Peyer's patch (tissue), 4 donors: ENCODE results near the gene NUDCD2. TPM values are rescaled to one million over a fixed set of nuclear protein-coding genes. Genes with fewer than 3 reads are reported as not detected.
"Not testable (repeated sequence)": the region's sequence is repeated elsewhere in the genome, so short reads cannot be mapped to it uniquely, and the experiment has no call there.

Experiments
- DNase-seq, 3 donors: peaks; one replicate each; pipeline ENCODE4 v3.0.0-alpha.2; 2017 to 2019
- H3K27ac ChIP-seq, 4 donors: fragments of 200-600 bp; sonication (generic); one replicate each; pipeline ENCODE4 v1.5.1; 2016 to 2019
- H3K27me3 ChIP-seq, 2 donors: fragments of 200-600 bp; sonication (generic); one replicate each; pipeline ENCODE4 v1.5.1; 2019
- H3K36me3 ChIP-seq, 3 donors: fragments of 200-600 bp; sonication (generic); one replicate each; pipeline ENCODE4 v1.5.1; 2016 to 2019
- H3K4me1 ChIP-seq, 4 donors: fragments of 200-600 bp; sonication (generic); one replicate each; pipeline ENCODE4 v1.5.1; 2016 to 2019
- H3K4me3 ChIP-seq, 4 donors: fragments of 200-600 bp; sonication (generic); 1 replicate in 3 of 4; 2 replicates in 1 of 4; pipeline ENCODE4 v1.5.1; 2016 to 2019; ENCODE audit warnings: mild to moderate bottlenecking in 1 of 4
- H3K9me3 ChIP-seq, 4 donors: fragments of 200-600 bp; sonication (generic); one replicate each; pipeline ENCODE4 v1.5.1; 2016 to 2019; ENCODE audit warnings: mild to moderate bottlenecking in 1 of 4
- POLR2A ChIP-seq, 2 donors: fragments of 450-650 bp; IDR thresholded peaks; one replicate each; pipeline ENCODE4 v1.5.1; 2017; ENCODE audit warnings: antibody characterized with exemption in 2 of 2, mild to moderate bottlenecking in 2 of 2, moderate library complexity in 2 of 2
- small RNA-seq, 2 donors: library from RNA; depleted of rRNA; stranded (forward); fragments of <200 nt; gene quantifications; one replicate each; pipeline ENCODE3, GENCODE V24; 2016
- total RNA-seq, 4 donors: library from RNA; depleted of rRNA; stranded (reverse); fragments of >200 nt; gene quantifications; one replicate each; pipeline ENCODE4 v1.1.0, GENCODE V29; 2016
- TF ChIP-seq, protein P1 (sequence below), 6 experiments: fragments of 450-650 bp in 4 of 6; fragments of 200-600 bp in 2 of 6; sonication (generic) in 1 of 6; IDR thresholded peaks; one replicate each; pipeline ENCODE4 v1.5.1; 2017 to 2019; ENCODE audit warnings: antibody characterized with exemption in 6 of 6, mild to moderate bottlenecking in 3 of 6, moderate library complexity in 1 of 6

The NUDCD2 gene
- total RNA-seq, 4 donors from 2014 or later: 2.5 to 4.7 (median 3.4) TPM

DNA sequence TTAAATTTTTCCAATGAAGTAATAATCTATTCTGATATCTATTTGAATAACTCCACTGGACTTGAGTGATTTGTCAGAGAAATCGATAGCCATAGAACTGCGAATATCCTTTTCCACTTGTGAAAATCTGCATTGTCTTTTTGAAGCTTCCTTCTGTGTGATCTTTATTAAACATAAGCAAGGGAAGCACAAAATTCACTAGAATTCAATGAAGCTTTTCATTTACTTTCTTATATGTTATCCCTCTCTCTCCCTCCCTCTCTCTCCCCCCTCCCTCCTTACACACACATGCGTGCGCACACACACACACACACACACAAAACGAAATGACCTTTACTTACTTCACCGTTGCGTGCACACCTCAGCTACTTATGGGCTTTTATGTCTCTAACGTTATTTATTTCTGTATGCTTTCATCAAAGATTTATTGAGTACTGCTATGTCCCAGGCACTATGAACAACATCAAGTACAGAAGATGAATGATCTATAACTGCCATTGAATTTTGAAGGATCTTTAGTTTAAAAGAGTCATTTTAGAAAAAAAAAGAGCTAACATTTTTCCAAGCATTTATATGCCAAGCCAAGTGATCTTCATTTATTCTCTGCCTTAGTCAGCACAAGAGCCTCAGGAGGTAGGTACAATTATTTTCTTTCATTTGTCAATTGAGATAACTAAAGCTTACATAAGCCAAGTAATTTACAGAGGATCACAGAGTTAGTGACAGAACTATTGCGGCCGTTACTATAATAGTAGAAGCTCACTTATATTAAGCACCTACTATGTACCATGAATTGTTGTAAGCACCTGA is 55.3 kb downstream of the NUDCD2 start:
- no peak overlapping the region for H3K4me3 ChIP-seq
- no peaks in the 10 kb centered on the region for H3K36me3 ChIP-seq
- H3K4me1 ChIP-seq: peaks cover 0 to 3% (median 0%) of the 10 kb centered on the region in 4 donors
- TF ChIP-seq POLR2A (IDR thresholded peaks at IDR 0.05): no peak
- TF ChIP-seq, protein P1, sequence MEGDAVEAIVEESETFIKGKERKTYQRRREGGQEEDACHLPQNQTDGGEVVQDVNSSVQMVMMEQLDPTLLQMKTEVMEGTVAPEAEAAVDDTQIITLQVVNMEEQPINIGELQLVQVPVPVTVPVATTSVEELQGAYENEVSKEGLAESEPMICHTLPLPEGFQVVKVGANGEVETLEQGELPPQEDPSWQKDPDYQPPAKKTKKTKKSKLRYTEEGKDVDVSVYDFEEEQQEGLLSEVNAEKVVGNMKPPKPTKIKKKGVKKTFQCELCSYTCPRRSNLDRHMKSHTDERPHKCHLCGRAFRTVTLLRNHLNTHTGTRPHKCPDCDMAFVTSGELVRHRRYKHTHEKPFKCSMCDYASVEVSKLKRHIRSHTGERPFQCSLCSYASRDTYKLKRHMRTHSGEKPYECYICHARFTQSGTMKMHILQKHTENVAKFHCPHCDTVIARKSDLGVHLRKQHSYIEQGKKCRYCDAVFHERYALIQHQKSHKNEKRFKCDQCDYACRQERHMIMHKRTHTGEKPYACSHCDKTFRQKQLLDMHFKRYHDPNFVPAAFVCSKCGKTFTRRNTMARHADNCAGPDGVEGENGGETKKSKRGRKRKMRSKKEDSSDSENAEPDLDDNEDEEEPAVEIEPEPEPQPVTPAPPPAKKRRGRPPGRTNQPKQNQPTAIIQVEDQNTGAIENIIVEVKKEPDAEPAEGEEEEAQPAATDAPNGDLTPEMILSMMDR (IDR thresholded peaks at IDR 0.05): no peak
- H3K27me3 ChIP-seq: no peaks in the 10 kb centered on the region
- H3K27ac ChIP-seq: no peak overlapping the region
- DNase-seq: no peak
- no peaks in the 10 kb centered on the region for H3K9me3 ChIP-seq

DNA sequence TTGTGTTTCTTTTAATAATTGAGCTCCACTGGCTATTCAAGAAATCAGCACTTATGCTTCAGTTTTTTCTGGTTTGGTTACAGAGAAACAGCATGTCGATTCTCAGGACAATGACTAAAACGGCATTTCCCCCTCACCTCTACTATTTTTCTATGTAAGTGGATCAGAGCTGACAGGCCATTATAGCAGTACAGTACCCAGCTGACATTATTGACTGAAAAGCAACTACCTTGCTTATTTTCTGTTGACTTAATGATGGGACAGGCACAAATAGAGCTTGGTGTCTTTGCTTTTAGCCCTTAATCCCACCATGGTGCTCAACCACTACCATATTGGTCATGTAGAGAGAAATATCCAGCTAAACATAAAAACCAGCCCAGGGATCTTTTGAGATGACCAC is 57.9 kb downstream of the NUDCD2 start:
- H3K27me3 ChIP-seq: no peaks in the 10 kb centered on the region
- no peak for TF ChIP-seq POLR2A (IDR thresholded peaks at IDR 0.05)
- H3K4me3 ChIP-seq: no peak overlapping the region
- H3K9me3 ChIP-seq: no peaks in the 10 kb centered on the region
- DNase-seq: no peak
- no peaks in the 10 kb centered on the region for H3K36me3 ChIP-seq
- H3K27ac ChIP-seq: no peak overlapping the region
- no peaks in the 10 kb centered on the region for H3K4me1 ChIP-seq

DNA sequence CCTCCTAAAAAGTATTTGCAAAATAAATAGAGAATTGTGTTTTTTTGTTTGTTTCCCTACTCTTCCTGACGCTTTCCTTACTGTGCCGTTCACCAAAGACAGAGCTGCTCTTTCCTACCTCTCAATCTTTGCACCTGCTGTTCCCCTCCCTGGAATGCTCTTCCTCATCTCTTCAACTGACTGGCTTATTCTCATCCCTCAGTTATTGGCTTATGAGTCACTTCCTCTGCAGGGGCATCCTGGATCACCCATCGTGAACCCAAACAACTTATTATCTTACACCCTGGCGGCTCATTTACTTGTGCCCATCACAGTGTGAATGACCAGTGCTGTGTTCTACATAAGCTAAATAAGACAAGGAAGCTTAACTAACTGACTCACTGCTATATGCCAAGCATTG is 58.6 kb downstream of the NUDCD2 start:
- Histone ChIP-seq H3K9me3 (no peaks in the 10 kb centered on the region), H3K27ac (no peak overlapping the region), H3K4me3 (no peak overlapping the region), H3K4me1 (no peaks in the 10 kb centered on the region), H3K36me3 (no peaks in the 10 kb centered on the region), H3K27me3 (no peaks in the 10 kb centered on the region)
- DNase-seq: no peak
- TF ChIP-seq, protein P1 (IDR thresholded peaks at IDR 0.05): no peak
- TF ChIP-seq POLR2A (IDR thresholded peaks at IDR 0.05): no peak

DNA sequence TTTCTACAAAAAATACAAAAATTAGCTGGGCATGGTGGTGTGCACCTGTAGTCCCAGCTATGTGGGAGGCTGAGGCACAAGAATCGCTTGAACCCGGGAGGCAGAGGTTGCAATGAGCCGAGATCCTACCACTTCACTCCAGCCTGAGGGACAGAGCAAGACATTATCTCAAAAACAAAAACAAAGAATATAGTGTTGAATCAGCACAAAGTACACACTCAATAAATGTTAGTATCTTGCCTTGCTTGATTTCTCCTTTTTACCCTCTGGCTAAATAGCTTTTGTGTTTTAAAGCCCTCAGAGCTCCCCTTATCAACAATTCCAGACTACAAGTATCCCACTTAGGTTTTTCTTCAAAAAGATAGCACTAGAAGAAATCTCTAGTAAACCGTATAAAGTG is 60.0 kb downstream of the NUDCD2 start:
- TF ChIP-seq, protein P1 (IDR thresholded peaks at IDR 0.05): no peak
- TF ChIP-seq POLR2A (IDR thresholded peaks at IDR 0.05): no peak
- no peak for DNase-seq
- Histone ChIP-seq H3K9me3 (no peaks in the 10 kb centered on the region), H3K27me3 (no peaks in the 10 kb centered on the region), H3K27ac (no peak overlapping the region), H3K4me3 (no peak overlapping the region), H3K36me3 (no peaks in the 10 kb centered on the region), H3K4me1 (no peaks in the 10 kb centered on the region)

DNA sequence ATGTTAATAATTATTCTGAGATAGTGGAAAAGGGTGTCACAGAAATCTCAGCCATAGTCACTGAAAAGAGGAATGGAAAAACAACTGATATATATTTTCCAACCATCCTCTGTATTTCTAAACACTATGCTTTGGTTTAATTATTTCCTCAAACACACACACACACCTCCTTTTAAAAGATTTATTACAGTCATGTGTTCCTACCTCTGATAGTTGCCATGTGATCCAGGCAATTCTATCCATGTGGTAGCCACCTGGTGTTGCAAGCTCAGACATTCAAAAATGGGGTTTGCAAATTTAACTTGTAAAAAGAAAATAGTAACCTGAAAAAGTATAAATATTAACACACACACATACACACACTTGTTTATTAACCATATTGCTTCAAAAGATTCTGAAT is 62.5 kb downstream of the NUDCD2 start:
- H3K27ac ChIP-seq: no peak overlapping the region
- H3K9me3 ChIP-seq: no peaks in the 10 kb centered on the region
- H3K4me1 ChIP-seq: no peaks in the 10 kb centered on the region
- H3K27me3 ChIP-seq: no peaks in the 10 kb centered on the region
- no peak for TF ChIP-seq POLR2A (IDR thresholded peaks at IDR 0.05)
- TF ChIP-seq, protein P1 (IDR thresholded peaks at IDR 0.05): peak in 2 of 6 experiments; percentile 11 to 16
- no peaks in the 10 kb centered on the region for H3K36me3 ChIP-seq
- no peak overlapping the region for H3K4me3 ChIP-seq
- DNase-seq: no peak

DNA sequence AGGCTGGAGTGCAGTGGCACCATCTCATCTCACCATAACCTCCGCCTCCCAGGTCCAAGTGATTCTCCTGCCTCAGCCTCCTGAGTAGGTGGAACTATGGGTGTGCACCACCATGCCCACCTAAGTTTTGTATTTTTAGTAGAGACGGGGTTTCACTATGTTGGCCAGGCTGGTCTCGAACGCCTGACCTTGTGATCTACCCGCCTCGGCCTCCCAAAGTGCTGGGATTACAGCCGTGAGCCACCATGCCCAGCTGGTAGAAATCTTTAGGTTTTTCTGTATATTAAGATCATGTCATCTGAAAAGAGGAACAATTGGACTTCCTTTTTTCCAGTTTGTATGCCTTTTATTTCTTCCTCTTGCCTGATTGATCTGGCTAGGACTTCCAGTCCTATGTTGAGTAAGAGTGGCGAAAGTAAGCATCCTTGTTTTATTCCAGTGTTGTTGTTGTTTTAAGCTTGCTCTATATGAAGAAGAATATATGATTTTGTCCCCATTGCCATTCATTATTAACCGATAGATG is 63.0 kb downstream of the NUDCD2 start:
- not testable (repeated sequence) for H3K36me3 ChIP-seq, H3K4me1 ChIP-seq, H3K27ac ChIP-seq, H3K27me3 ChIP-seq, DNase-seq, H3K9me3 ChIP-seq, H3K4me3 ChIP-seq

Small RNA genes within 50 kb of the gene (small RNA-seq; reads per million reads assigned to genes)
- 0 to 0.19 reads per million in 2 donors for gene AC008723.1

Other genes starting within 250 kb of the NUDCD2 start
- 100 to 1,000 TPM; 213 to 306 (median 246) TPM for gene CCNG1, start 22.5 kb downstream of the NUDCD2 start, total RNA-seq
- 1 to 10 TPM; 1.1 to 3.3 (median 1.9) TPM for gene HMMR, start 530 bp upstream of the NUDCD2 start, total RNA-seq
- 10 to 100 TPM; 34.6 to 65.3 (median 51.1) TPM for gene MAT2B, start 45.5 kb upstream of the NUDCD2 start, total RNA-seq